Vagina (tissue), 2 donors: ENCODE measurements around the gene RUNDC1.

Source experiments
- CTCF ChIP-seq, 3 experiments: fragments of 450-650 bp in 2 of 3; fragments of 200-600 bp in 1 of 3; sonication (generic) in 1 of 3; IDR thresholded peaks; one replicate each; pipeline ENCODE4 v1.5.1; 2017 to 2019; ENCODE audit warnings: antibody characterized with exemption in 3 of 3, mild to moderate bottlenecking in 2 of 3, moderate library complexity in 2 of 3
- POLR2A ChIP-seq, 2 donors: fragments of 450-650 bp; IDR thresholded peaks; one replicate each; pipeline ENCODE4 v1.6.1; 2017; ENCODE audit warnings: antibody characterized with exemption in 2 of 2, mild to moderate bottlenecking in 2 of 2, moderate library complexity in 2 of 2
- POLR2AphosphoS5 ChIP-seq, 2 donors: sonication (generic); formaldehyde crosslinking; IDR thresholded peaks; one replicate each; pipeline ENCODE4 v1.9.0; 2017; ENCODE audit warnings: antibody characterized with exemption in 2 of 2, mild to moderate bottlenecking in 2 of 2, low read depth in 1 of 2; ENCODE audit not compliant: insufficient read depth in 1 of 2

DNA sequence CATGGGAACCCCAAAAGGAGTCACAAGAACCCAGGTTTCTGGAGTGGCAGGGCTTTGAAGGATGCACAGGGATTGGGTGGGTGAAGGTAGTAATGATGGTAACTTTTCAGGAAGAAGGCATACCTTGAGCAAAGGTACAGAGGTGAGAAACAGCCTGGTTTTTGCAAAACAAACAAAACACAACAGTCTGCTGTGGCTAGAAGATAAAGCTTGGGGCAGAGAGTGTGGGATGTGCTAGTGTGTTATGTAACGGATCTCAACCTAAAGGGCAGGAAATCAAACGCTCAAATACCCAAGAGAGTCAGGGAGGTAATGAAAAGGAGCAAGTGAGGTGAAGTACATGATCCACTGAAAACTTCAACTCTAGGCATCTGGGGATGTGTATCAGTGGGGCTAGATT is 5.1 kb upstream of the RUNDC1 start:
- TF ChIP-seq CTCF (IDR thresholded peaks at IDR 0.05): no peak
- TF ChIP-seq POLR2AphosphoS5 (IDR thresholded peaks at IDR 0.05; ENCODE audit: insufficient read depth in 1 of 2, low read depth in 1 of 2): no peak
- TF ChIP-seq POLR2A (IDR thresholded peaks at IDR 0.05): no peak
